ENCODE measurements around the gene CSRNP3.

DNA sequence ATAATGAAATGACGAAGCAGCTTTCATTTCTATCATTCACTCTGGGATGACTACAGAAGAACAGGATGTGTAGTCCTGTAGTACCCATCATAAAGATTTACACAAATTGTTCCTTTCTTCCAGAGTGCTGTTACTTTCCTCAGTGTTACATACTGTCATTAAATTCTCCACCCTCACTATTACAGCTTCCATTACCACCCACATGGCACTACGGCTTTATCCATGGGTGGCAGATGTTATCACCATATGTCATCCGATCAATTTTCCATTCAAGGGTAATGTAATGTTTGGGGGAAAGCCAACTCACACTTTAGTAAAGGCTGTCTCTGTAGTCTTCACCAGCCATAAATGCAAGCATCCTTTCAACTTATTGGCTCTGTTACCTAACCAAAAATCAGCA lies 7.1 kb upstream of the CSRNP3 start:
- TF ChIP-seq, protein P1, sequence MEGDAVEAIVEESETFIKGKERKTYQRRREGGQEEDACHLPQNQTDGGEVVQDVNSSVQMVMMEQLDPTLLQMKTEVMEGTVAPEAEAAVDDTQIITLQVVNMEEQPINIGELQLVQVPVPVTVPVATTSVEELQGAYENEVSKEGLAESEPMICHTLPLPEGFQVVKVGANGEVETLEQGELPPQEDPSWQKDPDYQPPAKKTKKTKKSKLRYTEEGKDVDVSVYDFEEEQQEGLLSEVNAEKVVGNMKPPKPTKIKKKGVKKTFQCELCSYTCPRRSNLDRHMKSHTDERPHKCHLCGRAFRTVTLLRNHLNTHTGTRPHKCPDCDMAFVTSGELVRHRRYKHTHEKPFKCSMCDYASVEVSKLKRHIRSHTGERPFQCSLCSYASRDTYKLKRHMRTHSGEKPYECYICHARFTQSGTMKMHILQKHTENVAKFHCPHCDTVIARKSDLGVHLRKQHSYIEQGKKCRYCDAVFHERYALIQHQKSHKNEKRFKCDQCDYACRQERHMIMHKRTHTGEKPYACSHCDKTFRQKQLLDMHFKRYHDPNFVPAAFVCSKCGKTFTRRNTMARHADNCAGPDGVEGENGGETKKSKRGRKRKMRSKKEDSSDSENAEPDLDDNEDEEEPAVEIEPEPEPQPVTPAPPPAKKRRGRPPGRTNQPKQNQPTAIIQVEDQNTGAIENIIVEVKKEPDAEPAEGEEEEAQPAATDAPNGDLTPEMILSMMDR (optimal IDR thresholded peaks at IDR 0.05 in 1 of 3, IDR thresholded peaks at IDR 0.05 in 1 of 3, conservative IDR thresholded peaks at IDR 0.05 in 1 of 3; ENCODE audit: extremely low read depth in 1 of 3, insufficient read depth in 2 of 3, low read length in 3 of 3), result no peak
- TF ChIP-seq EZH2 (IDR thresholded peaks at IDR 0.05; ENCODE audit: low read length), result no peak
